ENCODE results near the gene SPEM1. TPM values are rescaled to one million over a fixed set of nuclear protein-coding genes. Genes with fewer than 3 reads are reported as not detected.
A peak's percentile ranks its signal among the peaks of the same experiment; 100 is the strongest.

Gene SPEM1
- total RNA-seq, 1 experiment from 2014 or later = 0.33 TPM

GRCh38 chr17:7409716-7410115 lies 10.4 kb upstream of the SPEM1 start:
- DNase-seq = no peak
- Histone ChIP-seq H2AFZ (ENCODE audit: low read length) (no peak overlapping the region), H4K5ac (ENCODE audit: insufficient read length, low read depth, low read length) (no peak overlapping the region), H3K27me3 (ENCODE audit: insufficient read depth, low read length) (no peaks in the 10 kb centered on the region), H3K27ac (ENCODE audit: insufficient read length, low read depth, low read length) (no peak overlapping the region), H2BK5ac (ENCODE audit: insufficient read length, low read length) (no peak overlapping the region), H2BK12ac (ENCODE audit: insufficient read length, low read depth, low read length) (no peak overlapping the region), H3K79me2 (ENCODE audit: insufficient read depth, low read length) (no peaks in the 10 kb centered on the region), H2BK15ac (ENCODE audit: low read depth, low read length) (no peak overlapping the region), H3K56ac (ENCODE audit: insufficient read length, low read depth, low read length) (no peak overlapping the region), H4K91ac (ENCODE audit: insufficient read length, low read depth, low read length) (no peak overlapping the region), H3K23me2 (ENCODE audit: insufficient read length, low read depth, low read length, poor library complexity, severe bottlenecking) (peaks cover 5% of the 10 kb centered on the region), H3K18ac (ENCODE audit: insufficient read length, low read depth, low read length) (no peak overlapping the region), H3K4me1 (ENCODE audit: insufficient read depth, low read length) (no peaks in the 10 kb centered on the region; the same call in 1 of the 2 replicates), H4K20me1 (ENCODE audit: control insufficient read depth, insufficient read depth, insufficient read length) (no peaks in the 10 kb centered on the region), H3K9me3 (ENCODE audit: control insufficient read depth, low read depth, low read length) (no peaks in the 10 kb centered on the region), H3K9ac (ENCODE audit: extremely low read depth, insufficient read length, low read length) (no peak overlapping the region), H3K4me2 (ENCODE audit: insufficient read depth, insufficient read length, low read length) (no peak overlapping the region), H3K23ac (ENCODE audit: insufficient read length, low read depth, low read length) (no peak overlapping the region), H4K8ac (replicated peaks; ENCODE audit: insufficient read length, low read depth, low read length) (no peak overlapping the region), H2BK20ac (ENCODE audit: low read depth, low read length, poor library complexity, severe bottlenecking) (no peak overlapping the region), H3K79me1 (ENCODE audit: insufficient read depth, low read depth, low read length, poor library complexity, severe bottlenecking) (no peaks in the 10 kb centered on the region), H3K4ac (ENCODE audit: low read depth, low read length) (no peak overlapping the region), H2AK5ac (ENCODE audit: insufficient read length, low read length) (no peak overlapping the region), H2BK120ac (ENCODE audit: low read depth, low read length, poor library complexity, severe bottlenecking) (no peak overlapping the region), H3K14ac (ENCODE audit: insufficient read depth, low read length) (no peak overlapping the region), H3T11ph (ENCODE audit: low read length) (no peak overlapping the region)
- Mint-ChIP-seq H3K36me3 (ENCODE audit: insufficient read depth in 1 of 3, low read depth in 3 of 3) (peaks cover 16 to 38% (median 27%) of the 10 kb centered on the region in 3 experiments), H3K27me3 (ENCODE audit: low read depth) (no peaks in the 10 kb centered on the region), H3K4me3 (peak overlapping the region in 1 of 2 experiments; percentile 18; a peak in 1 of 5 replicates), H3K27ac (no peak overlapping the region; a peak in 1 of 7 replicates), H3K9me3 (peaks cover 0 to 2% of the 10 kb centered on the region in 2 experiments; a peak in 1 of 5 replicates), H3K4me1 (peaks cover 18 to 38% of the 10 kb centered on the region in 2 experiments)
- WGBS (ENCODE audit: extremely low coverage, insufficient read length, low lambda C conversion rate) = no CpG with 5 or more reads among the region's 6 CpGs
- TF ChIP-seq CTCF (conservative IDR thresholded peaks at IDR 0.05) = no peak
